Natural killer cell treated with Interleukin-12 subunit alpha and Interleukin-12 subunit beta and Interleukin-15 and Interleukin-18, amount 100 ng/mL, for 72 hours (primary cell): ENCODE measurements around the gene GSS. TPM values are rescaled to one million over a fixed set of nuclear protein-coding genes. Genes with fewer than 3 reads are reported as not detected.
"Not testable (repeated sequence)": the region's sequence is repeated elsewhere in the genome, so short reads cannot be mapped to it uniquely, and the experiment has no call there.

Source experiments
- ATAC-seq, 2 donors: fragments of 150-1000 bp; cut with Tn5 transposase in 1 of 2; sonication (Bioruptor Pico), chemical (Tn5 transposase) in 1 of 2; 2 replicates each; pipeline ENCODE4 v1.10.0; 2021
- DNase-seq: peaks from one replicate; pipeline ENCODE4 v3.0.0; 2022; ENCODE audit warnings: low spot score
- H3K27ac Mint-ChIP-seq, 2 donors: 1 replicate in 1 of 2; 2 replicates in 1 of 2; pipeline ENCODE4 v1.8.0; 2022; ENCODE audit warnings: mixed read lengths in 2 of 2, mild to moderate bottlenecking in 1 of 2, moderate library complexity in 1 of 2
- H3K27me3 Mint-ChIP-seq, 2 donors: 1 replicate in 1 of 2; 2 replicates in 1 of 2; pipeline ENCODE4 v1.8.0; 2022; ENCODE audit warnings: mixed read lengths in 2 of 2
- H3K36me3 Mint-ChIP-seq: one replicate; pipeline ENCODE4 v1.8.0; 2022; ENCODE audit warnings: mixed read lengths
- H3K4me1 Mint-ChIP-seq, 2 donors: 1 replicate in 1 of 2; 2 replicates in 1 of 2; pipeline ENCODE4 v1.8.0; 2022; ENCODE audit warnings: low read depth in 2 of 2, mixed read lengths in 2 of 2, mild to moderate bottlenecking in 1 of 2
- H3K4me3 Mint-ChIP-seq: one replicate; pipeline ENCODE4 v1.8.0; 2022; ENCODE audit warnings: mixed read lengths
- H3K9me3 Mint-ChIP-seq: 2 replicates; pipeline ENCODE4 v1.8.0; 2022; ENCODE audit warnings: mixed read lengths
- total RNA-seq, 2 donors: library from RNA; stranded (reverse); gene quantifications; one replicate each; pipeline ENCODE4 v1.2.3, GENCODE V29; 2022

The GSS gene
- total RNA-seq, 2 donors from 2014 or later: 53.3 to 71.3 TPM

DNA sequence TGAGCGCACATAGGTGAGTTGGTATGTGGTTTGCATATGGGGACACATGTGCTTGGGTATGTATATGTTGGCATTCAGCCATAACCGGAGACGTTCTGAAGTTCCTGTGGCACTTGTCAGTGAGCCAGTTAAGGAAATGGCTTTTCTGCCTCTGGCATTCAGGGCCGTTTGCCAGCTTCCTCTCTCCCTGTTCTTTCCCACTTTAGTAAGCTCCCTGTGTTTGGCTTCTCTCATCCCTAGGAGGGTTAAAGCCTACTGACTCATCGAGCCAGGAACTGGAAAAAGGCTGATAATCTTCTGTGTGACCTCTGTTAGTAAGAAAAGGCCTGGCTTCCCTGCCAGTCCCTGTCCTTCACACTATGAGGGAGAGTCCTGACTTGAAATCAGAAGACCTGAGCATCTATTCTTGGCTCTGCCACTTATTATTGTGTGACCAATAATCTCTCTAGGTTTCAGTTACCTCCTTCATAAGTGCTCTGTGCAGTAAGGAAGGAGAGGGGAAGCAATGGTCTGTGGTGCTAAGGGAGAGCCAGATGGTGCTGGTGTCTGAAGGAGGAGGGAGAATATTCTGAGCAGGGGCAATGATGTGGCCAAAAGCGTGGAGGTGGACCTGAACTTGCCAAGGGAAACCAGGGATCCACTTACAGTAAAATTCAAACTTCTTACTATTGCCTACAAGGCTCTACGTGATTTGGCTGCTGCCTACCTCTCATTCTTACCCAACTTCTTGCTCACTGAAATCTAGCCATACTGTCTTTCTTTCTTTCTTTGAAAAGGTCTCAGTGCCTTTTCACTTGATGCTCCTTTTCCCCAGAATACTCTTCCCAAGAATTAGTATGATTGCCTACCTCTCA is 47.8 kb downstream of the GSS start:
- H3K4me3 Mint-ChIP-seq: no peak overlapping the region
- peaks cover 0 to 12% of the 10 kb centered on the region in 2 donors for H3K4me1 Mint-ChIP-seq
- no peaks in the 10 kb centered on the region for H3K36me3 Mint-ChIP-seq
- no peaks in the 10 kb centered on the region for H3K27me3 Mint-ChIP-seq
- H3K27ac Mint-ChIP-seq: no peak overlapping the region
- no peaks in the 10 kb centered on the region for H3K9me3 Mint-ChIP-seq
- ATAC-seq (no peak), DNase-seq (no peak)

- ATAC-seq: no peak
- Mint-ChIP-seq H3K36me3 (no peaks in the 10 kb centered on the region), H3K4me3 (no peak overlapping the region), H3K27ac (no peak overlapping the region), H3K27me3 (peaks cover 0 to 3% of the 10 kb centered on the region in 2 donors), H3K9me3 (no peaks in the 10 kb centered on the region), H3K4me1 (peaks cover 0 to 12% of the 10 kb centered on the region in 2 donors)
- no peak for DNase-seq
Measured at GRCh38 chr20:34904202-34904621, 51.4 kb downstream of the GSS start.

- not testable (repeated sequence) for H3K36me3 Mint-ChIP-seq, H3K4me1 Mint-ChIP-seq, H3K27me3 Mint-ChIP-seq, H3K27ac Mint-ChIP-seq, ATAC-seq, H3K9me3 Mint-ChIP-seq, DNase-seq, H3K4me3 Mint-ChIP-seq
Measured at GRCh38 chr20:34898731-34899130, 56.9 kb downstream of the GSS start.

DNA sequence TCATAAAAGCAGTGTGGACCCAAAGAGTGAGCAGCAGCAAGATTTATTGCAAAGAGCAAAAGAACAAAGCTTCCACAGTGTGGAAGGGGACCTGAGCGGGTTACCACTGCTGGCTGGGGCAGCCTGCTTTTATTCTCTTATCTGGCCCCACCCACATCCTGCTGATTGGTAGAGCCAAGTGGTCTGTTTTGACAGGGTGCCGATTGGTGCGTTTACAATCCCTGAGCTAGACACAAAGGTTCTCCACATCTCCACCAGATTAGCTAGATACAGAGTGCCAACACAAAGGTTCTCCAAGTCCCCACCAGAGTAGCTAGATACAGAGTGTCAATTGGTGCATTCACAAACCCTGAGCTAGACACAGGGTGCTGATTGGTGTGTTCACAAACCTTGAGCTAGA is 57.5 kb downstream of the GSS start:
- ATAC-seq, H3K4me1 Mint-ChIP-seq, H3K27me3 Mint-ChIP-seq, H3K27ac Mint-ChIP-seq, H3K9me3 Mint-ChIP-seq, H3K36me3 Mint-ChIP-seq, H3K4me3 Mint-ChIP-seq, DNase-seq: not testable (repeated sequence)

- DNase-seq: no peak
Measured at GRCh38 chr20:34896086-34896621, 59.5 kb downstream of the GSS start.

GRCh38 chr20:34895465-34895864 is 60.1 kb downstream of the GSS start:
- Mint-ChIP-seq H3K27ac (no peak overlapping the region), H3K27me3 (peaks cover 0 to 3% of the 10 kb centered on the region in 2 donors), H3K9me3 (no peaks in the 10 kb centered on the region)

More at GRCh38 chr20:34896086-34896621, 59.5 kb downstream of the GSS start:
- Mint-ChIP-seq H3K4me1 (peaks cover 3 to 9% of the 10 kb centered on the region in 2 donors), H3K27ac (no peak overlapping the region), H3K27me3 (no peaks in the 10 kb centered on the region), H3K36me3 (no peaks in the 10 kb centered on the region), H3K9me3 (no peaks in the 10 kb centered on the region), H3K4me3 (no peak overlapping the region)
- no peak for ATAC-seq

GRCh38 chr20:34894723-34895122 is 60.9 kb downstream of the GSS start:
- Mint-ChIP-seq H3K27ac (no peak overlapping the region), H3K27me3 (peaks cover 3 to 7% of the 10 kb centered on the region in 2 donors), H3K4me3 (no peak overlapping the region), H3K4me1 (peaks cover 7 to 24% of the 10 kb centered on the region in 2 donors), H3K36me3 (no peaks in the 10 kb centered on the region), H3K9me3 (no peaks in the 10 kb centered on the region)
- no peak for ATAC-seq
- no peak for DNase-seq

More at GRCh38 chr20:34895465-34895864, 60.1 kb downstream of the GSS start:
- ATAC-seq: no peak
- no peaks in the 10 kb centered on the region for H3K36me3 Mint-ChIP-seq
- H3K4me3 Mint-ChIP-seq: no peak overlapping the region
- DNase-seq: no peak
- H3K4me1 Mint-ChIP-seq: peaks cover 7 to 16% of the 10 kb centered on the region in 2 donors

GRCh38 chr20:34892671-34893070 is 62.9 kb downstream of the GSS start:
- Mint-ChIP-seq H3K4me3 (no peak overlapping the region), H3K27ac (peak overlapping the region in 1 of 2 donors; percentile 55), H3K27me3 (peaks cover 7 to 14% of the 10 kb centered on the region in 2 donors), H3K36me3 (no peaks in the 10 kb centered on the region), H3K9me3 (no peaks in the 10 kb centered on the region), H3K4me1 (peaks cover 7 to 27% of the 10 kb centered on the region in 2 donors)
- no peak for ATAC-seq
- no peak for DNase-seq

GRCh38 chr20:34891166-34892062 is 64.2 kb downstream of the GSS start:
- Mint-ChIP-seq H3K9me3 (no peaks in the 10 kb centered on the region), H3K4me3 (peak overlapping the region; percentile 49), H3K36me3 (no peaks in the 10 kb centered on the region), H3K27ac (peak overlapping the region; percentile 22 to 55), H3K27me3 (peaks cover 7 to 14% of the 10 kb centered on the region in 2 donors), H3K4me1 (peaks cover 7 to 27% of the 10 kb centered on the region in 2 donors)
- no peak for DNase-seq
- peak; percentile 60 to 90 for ATAC-seq

DNA sequence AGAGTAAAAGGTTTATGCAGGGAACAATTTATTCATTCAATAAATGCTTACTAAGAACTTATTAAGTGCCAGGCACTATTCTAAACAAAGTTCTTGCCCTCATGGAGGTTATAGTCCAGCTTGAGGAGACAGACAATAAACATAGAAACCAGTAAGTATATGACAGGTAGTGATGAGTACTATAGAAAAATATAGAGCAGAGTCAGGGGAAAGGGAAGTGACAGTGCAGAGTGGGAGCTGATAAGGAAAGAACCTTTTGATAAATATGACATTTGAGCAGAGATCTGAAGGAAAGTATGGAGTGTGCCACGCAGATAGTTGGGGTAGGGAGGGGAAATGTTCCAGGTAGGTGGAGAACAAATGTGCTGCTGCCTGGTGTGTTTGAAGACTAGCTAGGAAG is 67.1 kb downstream of the GSS start:
- no peak for DNase-seq
- Mint-ChIP-seq H3K4me3 (no peak overlapping the region), H3K36me3 (no peaks in the 10 kb centered on the region), H3K27me3 (peaks cover 7 to 14% of the 10 kb centered on the region in 2 donors), H3K4me1 (peaks cover 7 to 27% of the 10 kb centered on the region in 2 donors), H3K27ac (peak overlapping the region in 1 of 2 donors; percentile 1), H3K9me3 (no peaks in the 10 kb centered on the region)
- no peak for ATAC-seq

GRCh38 chr20:34887023-34887422 is 68.6 kb downstream of the GSS start:
- no peaks in the 10 kb centered on the region for H3K36me3 Mint-ChIP-seq
- H3K4me1 Mint-ChIP-seq: peaks cover 7 to 21% of the 10 kb centered on the region in 2 donors
- no peak overlapping the region for H3K4me3 Mint-ChIP-seq
- DNase-seq (no peak), ATAC-seq (no peak)
- H3K27me3 Mint-ChIP-seq: peaks cover 7 to 14% of the 10 kb centered on the region in 2 donors
- H3K9me3 Mint-ChIP-seq: no peaks in the 10 kb centered on the region
- no peak overlapping the region for H3K27ac Mint-ChIP-seq

GRCh38 chr20:34886122-34886521 is 69.5 kb downstream of the GSS start:
- H3K4me3 Mint-ChIP-seq: no peak overlapping the region
- no peaks in the 10 kb centered on the region for H3K9me3 Mint-ChIP-seq
- no peaks in the 10 kb centered on the region for H3K36me3 Mint-ChIP-seq
- no peak overlapping the region for H3K27ac Mint-ChIP-seq
- DNase-seq (no peak), ATAC-seq (no peak)
- H3K4me1 Mint-ChIP-seq: peaks cover 4 to 17% of the 10 kb centered on the region in 2 donors
- H3K27me3 Mint-ChIP-seq: peaks cover 7 to 14% of the 10 kb centered on the region in 2 donors

DNA sequence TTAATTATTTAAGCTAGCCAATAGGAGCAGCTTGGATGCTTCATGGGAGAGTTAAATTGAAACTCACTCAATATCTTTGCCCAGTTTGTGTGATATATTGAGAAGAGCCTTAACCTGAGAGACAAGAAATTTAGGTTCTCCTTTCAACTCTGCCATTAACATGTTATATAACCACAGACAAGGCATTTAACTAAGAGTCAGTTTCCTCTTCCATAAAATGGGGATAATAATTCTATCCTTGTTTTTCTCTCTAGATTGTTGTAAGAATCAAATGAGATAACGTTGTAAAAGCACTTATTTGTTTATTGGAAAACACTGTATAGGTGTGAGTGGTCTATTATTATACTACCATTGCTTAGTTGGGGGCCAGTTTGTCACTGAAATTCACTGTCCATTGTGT is 71.3 kb downstream of the GSS start:
- Mint-ChIP-seq H3K9me3 (no peaks in the 10 kb centered on the region), H3K27me3 (peaks cover 3 to 5% of the 10 kb centered on the region in 2 donors), H3K36me3 (no peaks in the 10 kb centered on the region), H3K4me3 (no peak overlapping the region), H3K27ac (no peak overlapping the region), H3K4me1 (no peaks in the 10 kb centered on the region)
- no peak for ATAC-seq
- DNase-seq: no peak
